Activated T-cell treated with anti-CD3 and anti-CD28 coated beads for 24 hours (primary cell): ENCODE results near the gene SLC44A4.
"Not testable (repeated sequence)": the region's sequence is repeated elsewhere in the genome, so short reads cannot be mapped to it uniquely, and the experiment has no call there.

Experiments
- DNase-seq: peaks from one replicate; pipeline ENCODE4 v3.0.0-alpha.2; 2020; ENCODE audit warnings: low read depth

Gene SLC44A4

DNA sequence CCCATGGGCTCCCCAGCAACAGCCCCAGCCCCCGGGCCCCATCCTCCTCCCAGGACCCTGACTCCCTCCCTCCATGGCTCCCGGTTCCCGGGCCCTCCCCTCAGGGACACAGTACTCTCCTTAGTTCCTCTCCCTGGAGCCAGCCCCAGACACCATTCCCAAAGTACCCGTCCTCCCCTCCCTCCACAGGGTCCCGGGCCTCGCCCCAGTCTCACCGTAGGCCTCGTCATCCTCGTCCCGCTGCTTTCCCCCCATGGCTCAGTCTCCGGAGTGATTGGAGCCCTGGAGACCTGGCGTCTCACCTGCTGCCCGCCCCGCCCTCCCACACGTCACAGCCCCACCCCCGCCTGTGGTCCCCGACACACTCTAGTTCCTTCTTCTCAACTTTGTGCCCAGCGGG is at the start of gene SLC44A4:
Gene SLC44A4 (minus strand): TSS at position 272 of the 400 bp plus-strand sequence. CDS start 17 bp downstream, at position 255.
- DNase-seq, result no peak

DNA sequence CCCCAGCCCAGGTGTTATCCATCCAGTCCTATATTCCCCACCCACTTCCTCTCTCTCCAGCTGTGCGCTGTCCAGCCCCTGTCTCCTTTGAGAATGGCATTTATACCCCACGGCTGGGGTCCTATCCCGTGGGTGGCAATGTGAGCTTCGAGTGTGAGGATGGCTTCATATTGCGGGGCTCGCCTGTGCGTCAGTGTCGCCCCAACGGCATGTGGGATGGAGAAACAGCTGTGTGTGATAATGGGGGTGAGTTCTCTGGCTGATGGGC is 49.8 kb upstream of the SLC44A4 start:
- DNase-seq, result no peak

DNA sequence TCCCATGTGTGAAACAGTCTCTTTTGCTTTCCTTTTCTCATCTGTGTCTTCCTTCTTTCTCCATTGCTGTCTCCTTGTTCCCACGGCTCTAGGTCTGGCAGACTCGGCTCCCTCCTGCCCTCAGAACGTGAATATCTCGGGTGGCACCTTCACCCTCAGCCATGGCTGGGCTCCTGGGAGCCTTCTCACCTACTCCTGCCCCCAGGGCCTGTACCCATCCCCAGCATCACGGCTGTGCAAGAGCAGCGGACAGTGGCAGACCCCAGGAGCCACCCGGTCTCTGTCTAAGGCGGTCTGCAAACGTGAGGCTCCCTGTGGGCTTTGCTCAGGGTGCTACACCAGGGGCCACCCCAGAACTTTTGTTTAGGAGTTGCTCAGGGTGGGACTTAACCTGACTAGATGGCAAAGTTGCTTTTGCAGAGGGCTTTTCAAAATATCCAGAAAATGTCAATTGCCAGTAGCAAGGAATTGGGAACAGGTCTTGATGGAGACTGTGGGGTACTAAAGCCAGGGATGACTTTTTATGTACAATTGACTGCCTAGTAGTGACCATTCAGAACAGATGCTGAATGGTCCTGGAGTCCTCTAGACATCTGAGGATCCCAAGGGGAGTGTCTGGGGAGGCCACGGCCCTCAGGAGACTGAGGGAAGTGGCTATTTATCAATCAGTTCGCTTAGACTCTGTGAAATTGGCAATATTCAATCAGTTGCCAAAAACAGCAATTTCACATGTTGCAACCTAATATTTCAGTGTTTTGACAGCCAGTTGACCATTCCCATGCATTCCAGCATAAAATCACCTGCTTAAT is 49.3 kb upstream of the SLC44A4 start:
- DNase-seq, result no peak

DNA sequence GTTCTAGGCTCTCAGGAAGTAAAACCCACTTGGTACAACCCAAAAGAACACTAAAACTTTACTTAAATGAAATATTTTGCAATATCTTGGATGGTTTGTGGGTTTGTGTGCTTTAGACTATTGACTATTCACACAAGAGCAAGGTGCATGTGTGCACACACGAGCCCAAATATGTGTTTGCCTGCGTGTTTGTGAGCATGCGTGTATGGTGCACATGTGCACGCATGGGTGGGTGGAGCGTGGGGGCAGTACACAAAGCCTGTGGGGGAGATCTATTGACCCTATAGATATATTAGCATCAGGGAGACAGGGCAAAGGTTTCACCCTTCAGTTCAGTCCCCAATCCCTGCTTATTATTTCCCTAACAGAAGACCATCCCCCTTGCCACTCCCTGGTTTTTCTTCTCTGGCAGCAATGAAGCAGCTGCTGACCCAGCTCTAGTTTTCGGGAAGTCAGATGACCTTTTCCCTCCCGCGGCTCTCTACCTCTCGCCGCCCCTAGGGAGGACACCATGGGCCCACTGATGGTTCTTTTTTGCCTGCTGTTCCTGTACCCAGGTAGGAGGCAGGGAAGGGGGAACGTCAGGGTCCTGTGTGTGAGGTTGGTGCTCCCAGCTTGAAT is 48.6 kb upstream of the SLC44A4 start, which contains the start of gene C2:
Gene C2 (plus strand): TSS at position 476 of the 621 bp plus-strand sequence. CDS start 36 bp downstream, at position 512.
- no peak for DNase-seq

DNA sequence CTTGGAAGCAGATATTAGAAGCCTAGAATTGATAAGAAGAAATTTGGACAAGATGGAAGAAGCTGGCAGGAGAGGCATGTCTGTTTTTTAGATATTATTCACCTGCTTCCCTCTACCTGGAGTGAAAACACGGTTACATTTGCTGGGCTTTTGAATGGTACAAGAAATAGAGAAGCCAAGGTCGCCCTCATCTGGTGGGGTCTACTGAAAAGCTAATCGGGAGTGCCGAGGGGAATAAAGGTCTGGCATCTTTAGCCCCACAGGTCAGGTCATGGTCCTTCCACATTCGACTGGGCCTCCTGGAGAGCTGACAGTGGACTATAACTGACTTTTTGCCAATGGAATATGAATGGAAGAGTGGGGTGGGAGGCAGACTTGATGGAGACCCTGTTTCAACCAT is 44.1 kb upstream of the SLC44A4 start:
- DNase-seq, result no peak

DNA sequence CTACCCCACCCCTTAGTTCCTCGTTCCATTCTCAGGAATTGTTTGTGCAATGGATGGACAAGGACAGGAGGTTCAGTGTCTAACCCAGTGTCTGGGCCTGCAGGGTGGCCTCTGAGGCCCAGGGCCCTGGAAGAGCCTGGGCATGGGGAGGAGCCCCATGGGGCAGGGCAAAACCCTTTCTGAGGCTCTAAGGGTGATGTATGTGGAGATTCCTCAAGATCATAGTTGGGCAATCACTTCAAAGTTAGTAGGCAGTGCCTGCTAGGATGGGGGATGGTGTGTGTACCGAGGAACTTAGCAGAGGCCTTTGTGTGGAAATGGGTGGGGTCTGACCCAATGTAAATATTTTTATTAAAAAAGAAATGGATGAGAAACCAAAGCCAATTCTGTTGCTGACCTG is 42.0 kb upstream of the SLC44A4 start:
- DNase-seq, result no peak

DNA sequence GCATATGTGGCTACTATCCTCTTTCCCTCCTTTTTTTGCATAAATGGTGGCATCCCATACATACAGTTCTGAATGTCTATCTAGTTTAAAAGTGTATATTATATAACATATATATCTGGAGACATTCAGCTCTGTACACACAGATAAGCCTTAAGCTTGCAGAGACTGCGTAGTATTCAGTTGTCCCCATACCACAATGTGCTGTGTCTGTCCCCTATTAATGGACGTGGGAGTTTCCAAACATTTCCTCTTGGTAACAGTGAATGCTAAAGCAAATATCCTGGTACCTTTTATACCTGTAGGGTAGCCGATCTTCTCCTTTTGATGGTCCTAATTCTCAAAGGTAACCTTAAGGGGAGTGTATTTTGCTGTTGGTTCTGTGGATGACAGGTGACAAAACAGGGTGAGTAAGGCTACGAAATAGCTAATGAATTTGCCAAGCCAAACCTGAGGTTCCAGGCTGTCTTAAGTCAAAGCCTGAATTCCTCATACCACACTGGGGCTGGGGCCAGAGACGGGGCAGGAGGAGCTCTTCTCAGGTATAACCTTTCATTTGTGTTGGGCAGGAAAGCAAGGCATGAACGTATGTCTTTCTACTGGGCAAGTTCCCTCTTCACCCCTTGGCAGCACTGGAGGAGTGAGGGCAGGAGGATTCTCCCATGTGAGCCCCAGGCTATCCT is 41.0 kb upstream of the SLC44A4 start:
- no peak for DNase-seq

DNA sequence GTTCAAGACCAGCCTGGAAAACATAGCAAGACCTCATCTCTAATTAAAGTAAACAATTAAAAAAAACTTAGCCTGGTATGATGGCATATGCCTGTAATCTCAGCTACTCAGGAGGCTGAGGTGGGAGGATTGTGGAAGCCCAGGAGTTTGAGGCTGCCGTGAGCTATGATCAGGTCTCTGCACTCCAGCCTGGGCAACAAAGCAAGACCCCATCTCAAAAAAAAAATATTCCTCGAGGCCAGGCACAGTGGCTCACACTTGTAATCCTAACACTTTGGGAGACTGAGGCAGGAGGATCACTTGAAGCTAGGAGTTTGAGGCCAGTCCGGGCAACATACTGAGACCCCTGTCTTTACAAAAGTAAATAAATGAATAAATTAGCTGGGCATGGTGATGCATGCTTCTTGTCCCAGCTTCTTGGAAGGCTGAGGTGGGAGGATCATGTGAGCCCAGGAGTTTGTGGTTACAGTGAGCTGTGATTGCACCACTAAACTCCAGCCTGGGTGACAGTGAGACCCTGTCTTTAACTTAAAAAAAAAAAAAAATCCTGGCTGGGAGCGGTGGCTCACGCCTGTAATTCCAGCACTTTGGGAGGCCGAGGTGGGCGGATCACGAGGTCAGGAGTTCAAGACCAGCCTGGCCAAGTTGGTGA is 39.4 kb upstream of the SLC44A4 start:
- no peak for DNase-seq

DNA sequence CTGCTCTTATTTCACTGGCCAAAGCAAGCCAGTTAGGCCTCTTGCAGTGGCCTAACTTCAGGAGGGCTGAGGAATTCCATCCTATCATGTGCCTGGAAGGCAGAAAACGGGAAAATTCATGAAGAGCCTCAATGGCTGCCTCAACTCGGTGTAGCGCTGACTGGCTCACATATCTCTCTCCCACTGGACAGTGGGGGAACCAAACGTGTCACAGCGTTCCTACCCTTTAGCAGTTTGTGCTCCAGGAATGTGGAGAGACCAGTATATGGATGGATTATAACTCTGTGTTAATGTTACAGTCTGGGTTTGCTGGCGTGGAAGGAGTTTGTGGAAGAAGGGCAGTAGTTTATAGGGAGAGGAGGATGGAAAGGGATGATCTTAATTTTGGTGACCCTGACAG is 37.0 kb upstream of the SLC44A4 start:
- DNase-seq, result no peak

DNA sequence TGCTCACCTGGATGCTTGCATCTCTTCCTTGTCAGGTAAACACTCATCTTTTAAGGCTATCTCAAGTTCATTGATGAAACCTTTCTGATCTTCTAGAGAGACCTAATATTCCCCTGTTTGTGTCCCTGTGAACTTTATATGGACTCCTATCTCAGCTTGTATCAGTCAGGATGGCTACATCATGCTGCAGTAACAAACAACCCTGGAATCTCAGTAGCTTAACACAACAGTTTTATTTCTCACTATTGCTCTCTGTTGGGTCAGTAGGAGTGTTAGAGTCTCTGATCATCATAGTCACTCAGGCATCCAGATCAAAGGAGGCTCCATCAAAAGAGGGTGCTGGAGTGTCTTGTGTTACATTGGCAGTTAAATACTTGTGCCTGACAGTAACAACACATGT is 36.6 kb upstream of the SLC44A4 start:
- DNase-seq, result no peak

DNA sequence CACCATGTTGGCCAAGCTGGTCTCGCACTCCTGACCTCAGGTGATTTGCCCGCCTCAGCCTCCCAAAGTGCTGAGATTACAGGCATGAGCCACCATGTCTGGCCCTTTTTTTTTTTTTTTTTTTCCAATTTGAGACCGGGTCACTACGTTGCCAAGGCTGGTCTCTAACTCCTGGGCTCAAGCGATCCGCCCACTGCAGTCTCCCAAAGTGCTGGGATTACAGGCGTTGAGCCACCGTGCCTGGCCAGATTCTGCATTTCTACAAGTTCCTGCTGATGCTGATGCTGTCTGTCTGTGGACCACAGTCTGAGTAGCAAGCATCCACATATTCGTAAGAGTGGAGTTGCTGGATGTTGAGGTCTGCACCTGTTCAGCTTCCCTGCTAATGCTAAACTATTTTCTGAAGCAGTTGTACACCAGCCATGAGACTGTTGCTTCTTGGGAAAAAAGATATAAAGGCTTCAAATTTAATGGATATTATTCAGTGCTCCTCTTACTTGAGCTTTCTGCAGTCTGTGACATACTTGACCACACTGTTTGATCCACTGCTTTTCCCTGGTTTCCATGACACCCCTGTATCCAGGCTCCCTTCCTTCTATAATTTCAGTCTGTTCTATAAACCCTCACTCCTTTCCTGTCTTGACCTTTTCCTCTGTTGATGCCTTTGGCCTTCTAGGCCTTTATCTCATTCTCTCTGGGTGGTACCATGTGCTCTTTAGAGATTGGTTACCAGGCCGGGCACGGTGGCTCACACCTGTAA is 33.2 kb upstream of the SLC44A4 start:
- no peak for DNase-seq

DNA sequence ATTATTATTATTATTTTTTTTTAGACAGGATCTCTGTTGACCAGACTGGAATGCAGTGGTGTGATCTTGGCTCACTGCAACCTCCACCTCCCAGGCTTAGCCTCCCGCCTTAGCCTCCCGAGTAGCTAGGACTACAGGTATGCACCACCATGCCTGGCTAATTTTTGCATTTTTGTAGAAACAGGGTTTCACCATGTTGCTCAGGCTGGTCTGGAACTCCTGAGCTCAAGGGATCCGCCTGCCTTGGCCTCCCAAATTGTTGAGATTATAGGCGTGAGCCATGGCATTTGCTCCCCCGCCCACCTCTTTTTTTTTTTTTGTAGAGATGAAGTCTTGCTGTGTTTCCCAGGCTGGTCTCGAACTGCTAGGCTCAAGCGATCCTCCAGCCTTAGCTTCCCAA is 30.5 kb upstream of the SLC44A4 start:
- DNase-seq, result not testable (repeated sequence)

DNA sequence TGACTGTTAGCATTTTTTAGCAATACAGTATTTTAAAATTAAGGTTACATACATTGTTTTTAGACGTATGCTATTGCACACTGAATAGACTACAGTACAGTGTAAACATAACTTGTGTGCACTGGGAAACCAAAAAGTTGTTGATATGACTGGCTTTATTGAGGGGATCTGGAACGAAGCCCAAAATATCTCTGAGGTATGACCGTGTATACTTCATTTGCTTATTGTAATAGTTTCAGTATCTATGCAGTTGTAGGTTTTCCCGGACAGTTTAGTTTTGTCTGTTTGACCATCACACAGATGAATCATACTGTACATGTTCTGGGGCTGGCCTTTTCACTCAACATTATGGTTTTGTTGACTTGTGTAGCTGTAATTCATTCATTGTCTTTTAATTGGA is 30.0 kb upstream of the SLC44A4 start:
- no peak for DNase-seq

DNA sequence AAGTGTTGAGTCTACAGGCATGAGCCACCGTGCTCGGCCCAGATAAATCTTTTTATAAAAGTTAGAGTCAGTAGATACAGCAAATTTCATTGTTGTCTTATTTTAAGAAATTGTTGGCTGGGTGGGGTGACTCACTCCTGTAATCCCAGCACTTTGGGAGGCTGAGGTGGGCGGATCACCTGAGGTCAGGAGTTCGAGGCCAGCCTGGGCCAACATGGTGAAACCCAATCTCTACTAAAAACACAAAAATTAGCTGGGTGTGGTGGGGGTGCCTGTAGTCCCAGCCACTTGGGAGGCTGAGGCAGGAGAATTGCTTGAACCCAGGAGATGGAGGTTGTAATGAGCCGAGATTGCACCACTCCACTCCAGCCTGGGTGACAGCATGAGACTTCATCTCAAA is 29.5 kb upstream of the SLC44A4 start:
- not testable (repeated sequence) for DNase-seq

DNA sequence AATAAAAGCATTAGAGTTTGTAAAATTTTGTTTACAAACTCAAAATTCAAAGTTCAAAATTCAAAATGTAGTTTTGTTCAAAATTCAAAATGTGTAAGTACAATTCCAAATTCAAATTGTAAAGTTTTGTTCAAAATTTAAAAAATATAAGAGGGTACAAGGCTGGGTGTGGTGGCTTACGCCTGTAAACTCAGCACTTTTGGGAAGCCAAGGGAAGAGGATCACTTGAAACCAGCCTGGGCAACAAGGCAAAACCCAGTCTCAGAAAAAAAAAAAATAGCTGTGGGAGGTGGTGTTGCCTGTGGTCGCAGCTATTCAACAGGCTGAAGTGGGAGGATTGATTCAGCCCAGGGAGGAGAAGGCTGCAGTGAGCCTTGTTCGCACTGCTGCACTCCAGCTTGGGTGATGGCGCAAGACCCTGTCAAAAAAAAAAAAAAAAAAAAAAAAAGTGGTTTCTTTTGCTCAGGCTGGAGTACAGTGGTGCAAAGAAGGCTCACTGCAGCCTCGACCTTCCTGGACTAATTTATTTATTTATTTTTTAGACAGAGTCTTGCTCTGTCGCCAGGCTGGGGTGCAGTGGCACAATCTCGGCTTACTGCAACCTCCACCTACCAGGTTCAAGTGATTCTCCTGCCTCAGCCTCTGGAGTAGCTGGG is 28.5 kb upstream of the SLC44A4 start:
- no peak for DNase-seq

DNA sequence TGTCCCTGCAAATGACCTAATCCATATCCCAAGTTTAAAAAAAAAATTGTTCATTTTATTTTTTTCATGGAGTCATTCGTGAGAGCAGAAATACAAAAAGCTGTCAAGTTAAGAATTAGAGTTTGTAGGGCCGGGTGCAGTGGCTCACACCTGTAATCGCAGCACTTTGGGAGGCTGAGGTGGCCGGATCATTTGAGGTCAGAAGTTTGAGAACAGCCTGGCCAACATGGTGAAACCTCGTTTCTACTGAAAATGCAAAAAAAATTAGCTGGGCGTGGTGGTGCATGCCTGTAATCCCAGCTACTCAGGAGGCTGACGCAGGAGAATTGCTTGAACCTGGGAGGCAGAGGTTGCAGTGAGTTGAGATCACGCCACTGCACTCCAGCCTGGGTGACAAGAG is 27.9 kb upstream of the SLC44A4 start:
- not testable (repeated sequence) for DNase-seq

DNA sequence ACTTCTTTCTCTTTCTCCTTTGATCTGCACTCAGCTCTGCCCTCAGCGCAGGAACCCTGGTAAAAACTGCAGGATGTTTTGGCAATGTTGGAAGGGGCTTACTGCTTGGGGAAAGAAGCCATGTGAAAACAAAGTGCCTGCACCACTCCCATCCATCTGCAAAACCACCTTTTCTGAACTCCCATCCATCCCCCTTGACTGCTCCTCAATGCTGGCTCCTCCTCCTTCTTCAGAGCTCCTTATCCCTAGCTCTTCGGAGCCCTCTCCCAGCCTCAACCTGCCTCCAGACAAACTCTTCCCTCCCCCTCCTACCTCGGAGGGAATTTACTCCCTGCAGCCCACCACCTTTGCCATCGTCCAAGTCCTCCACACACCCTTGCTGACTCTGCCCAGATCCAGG is 27.3 kb upstream of the SLC44A4 start:
- DNase-seq, result no peak

DNA sequence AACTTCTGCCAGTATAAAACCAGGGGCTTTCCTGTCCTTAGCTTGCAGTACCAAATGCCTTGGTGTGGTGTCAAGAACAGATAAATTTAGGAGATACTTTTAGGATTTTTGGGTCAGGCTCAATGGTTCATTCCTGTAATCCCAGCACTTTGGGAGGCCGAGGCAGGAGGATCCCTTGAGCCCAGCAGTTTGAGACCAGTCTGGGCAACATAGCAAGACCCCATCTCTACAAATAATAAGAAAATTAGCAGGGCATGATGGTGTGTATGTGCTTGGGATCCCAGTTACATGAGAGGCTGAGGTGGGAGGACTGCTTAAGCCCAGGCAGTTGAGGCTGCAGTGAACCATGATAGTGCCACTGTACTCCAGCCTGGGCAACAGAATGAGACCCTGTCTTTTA is 26.2 kb upstream of the SLC44A4 start:
- no peak for DNase-seq

DNA sequence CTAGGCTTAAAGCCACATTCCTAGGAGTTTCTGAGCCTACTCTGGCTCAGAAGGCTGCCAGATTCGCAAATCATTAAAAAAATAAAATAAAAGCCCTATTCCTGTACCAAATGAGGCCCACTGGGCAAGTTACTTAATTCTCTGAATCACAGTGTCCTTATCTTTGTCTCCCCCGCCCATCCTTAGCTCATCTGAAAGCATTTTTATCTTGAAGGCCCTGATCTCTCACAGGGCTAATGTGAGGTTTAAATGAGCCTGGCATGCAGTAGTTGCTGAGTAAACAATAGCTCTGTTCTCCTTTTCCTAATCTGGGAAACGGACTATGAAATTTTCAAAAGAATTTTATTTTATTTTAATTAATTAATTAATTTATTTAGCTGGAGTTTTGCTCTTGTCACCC is 25.2 kb upstream of the SLC44A4 start:
- no peak for DNase-seq

DNA sequence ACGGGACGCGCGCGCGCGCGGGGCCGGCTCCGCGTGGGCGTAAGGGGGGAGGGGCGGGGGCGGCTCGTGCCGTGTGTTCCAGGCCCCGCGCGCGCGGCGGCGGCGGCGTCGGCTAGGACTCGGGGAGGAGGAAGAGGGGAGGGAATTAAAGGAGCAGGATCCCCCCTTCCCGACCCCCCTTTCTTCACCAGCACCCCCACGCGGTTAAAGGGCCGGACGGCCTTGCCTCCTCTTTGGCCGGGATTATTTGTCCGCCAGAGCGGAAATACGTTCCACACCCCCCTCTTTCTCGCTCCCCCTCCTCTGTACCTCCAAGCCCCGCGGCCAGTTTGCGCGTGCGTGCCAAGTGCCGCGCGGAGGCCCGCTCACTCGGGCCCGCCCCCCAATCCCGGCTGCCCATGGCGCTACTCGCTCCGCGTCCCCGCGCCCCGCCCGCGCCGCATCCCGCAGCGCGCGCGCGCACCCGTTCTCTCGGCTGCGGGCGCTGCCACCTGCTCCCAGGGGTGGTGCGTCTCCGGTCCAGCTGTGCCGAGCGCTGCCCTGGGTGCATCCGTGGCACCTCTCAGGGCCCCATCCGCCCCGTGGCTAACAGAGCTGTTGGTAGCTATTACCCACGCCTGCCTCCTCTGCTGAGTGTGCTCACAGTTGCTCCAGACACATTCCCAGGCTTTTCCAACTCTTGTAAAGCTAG is 23.3 kb upstream of the SLC44A4 start, which contains the start of gene ZBTB12:
Gene ZBTB12 (minus strand): TSS at position 134 of the 691 bp plus-strand sequence. CDS start 781 bp downstream, outside the sequence.
- DNase-seq, result peak; percentile 84
